Endothelial cell of umbilical vein (primary cell): ENCODE results near the gene KCND2. TPM values are rescaled to one million over a fixed set of nuclear protein-coding genes. Genes with fewer than 3 reads are reported as not detected.

Experiments
- BruUV-seq: library from RNA; stranded (reverse); fragments of 400-500 nt; replicated peaks from 2 replicates; lab custom pipeline; 2021; lab: Mats Ljungman, UMichigan
- CTCF ChIA-PET: fragments of 300-600, 350-600 bp; sonication (Branson Sonifier 250); formaldehyde crosslinking; loops from one replicate; lab custom pipeline; 2021; ENCODE audit warnings: antibody characterized with exemption, inconsistent platforms; lab: Charles Lee
- POLR2A ChIA-PET: fragments of 300-600, 350-600 bp; sonication (Branson Sonifier 250); formaldehyde crosslinking; loops from one replicate; lab custom pipeline; 2021; ENCODE audit warnings: antibody characterized with exemption, inconsistent platforms; lab: Charles Lee
- DNase-seq: peaks from one replicate; pipeline ENCODE4 v3.0.0-alpha.2; 2011; ENCODE audit warnings: low read depth, low spot score
- FAIRE-seq: peaks from 2 replicates; lab custom pipeline; 2011; peaks lifted over from hg19 to GRCh38; lab: Jason Lieb, UNC
- H2AFZ ChIP-seq: 2 replicates; pipeline ENCODE4 v1.6.0; 2012; ENCODE audit warnings: low read depth, low read length, control low read depth, inconsistent platforms
- H3K27ac ChIP-seq: 2 replicates; pipeline ENCODE4 v1.5.1; 2011; ENCODE audit warnings: low read depth, mild to moderate bottlenecking, control low read depth, low read length, moderate library complexity; ENCODE audit not compliant: insufficient read depth
- H3K27me3 ChIP-seq, 2 experiments: 2 replicates each; pipeline versions ENCODE4 v1.6.0 to v1.6.1; 2011; ENCODE audit warnings: low read length in 2 of 2, mixed read lengths in 1 of 2; ENCODE audit not compliant: control insufficient read depth in 2 of 2, insufficient read depth in 2 of 2
- H3K36me3 ChIP-seq, 2 experiments: 2 replicates in 1 of 2; 3 replicates in 1 of 2; pipeline ENCODE4 v1.5.1; 2011; ENCODE audit warnings: low read length in 2 of 2, mild to moderate bottlenecking in 1 of 2, moderate library complexity in 1 of 2; ENCODE audit not compliant: control insufficient read depth in 2 of 2, insufficient read depth in 2 of 2; ENCODE audit errors: extremely low read depth in 1 of 2
- H3K4me1 ChIP-seq: 3 replicates; pipeline ENCODE4 v1.5.1; 2011; ENCODE audit warnings: mild to moderate bottlenecking, low read length; ENCODE audit not compliant: control insufficient read depth, insufficient read depth; ENCODE audit errors: extremely low read depth
- H3K4me2 ChIP-seq: 2 replicates; pipeline ENCODE4 v1.6.1; 2011; ENCODE audit warnings: low read length, control low read depth, mixed read lengths; ENCODE audit not compliant: insufficient read depth
- H3K4me3 ChIP-seq, 3 experiments: fragments of 200-600 bp in 1 of 3; sonication (generic), shearing (Covaris generic) in 1 of 3; replicated peaks in 1 of 3; 2 replicates each; pipeline ENCODE4 v1.5.1; 2011 to 2016; ENCODE audit warnings: control low read depth in 3 of 3, low read length in 3 of 3, mild to moderate bottlenecking in 2 of 3, inconsistent platforms in 1 of 3, low read depth in 1 of 3, moderate library complexity in 1 of 3; ENCODE audit not compliant: insufficient read depth in 1 of 3
- H3K79me2 ChIP-seq: 2 replicates; pipeline ENCODE4 v1.6.0; 2012; ENCODE audit warnings: low read length, inconsistent platforms; ENCODE audit not compliant: control insufficient read depth, insufficient read depth
- H3K9ac ChIP-seq: replicated peaks from 2 replicates; pipeline ENCODE3; 2011; ENCODE audit warnings: low read length, control low read depth; ENCODE audit not compliant: insufficient read depth; ENCODE audit errors: extremely low read depth
- H3K9me1 ChIP-seq: replicated peaks from 3 replicates; pipeline ENCODE4 v1.6.0; 2011; ENCODE audit warnings: mild to moderate bottlenecking, low read length; ENCODE audit not compliant: control insufficient read depth, insufficient read depth; ENCODE audit errors: extremely low read depth
- H3K9me3 ChIP-seq: replicated peaks from 2 replicates; pipeline ENCODE4 v1.5.1; 2012; ENCODE audit warnings: low read length, inconsistent platforms; ENCODE audit not compliant: control insufficient read depth, insufficient read depth
- H4K20me1 ChIP-seq: replicated peaks from 2 replicates; pipeline ENCODE3; 2011; ENCODE audit warnings: mild to moderate bottlenecking, low read length; ENCODE audit not compliant: control insufficient read depth, insufficient read depth; ENCODE audit errors: extremely low read depth
- EZH2 ChIP-seq: IDR thresholded peaks from 2 replicates; pipeline ENCODE4 v1.6.1; 2012; ENCODE audit warnings: borderline replicate concordance, low read depth, mild to moderate bottlenecking, moderate library complexity, low read length, inconsistent platforms; ENCODE audit not compliant: severe bottlenecking
- FOS ChIP-seq: IDR thresholded peaks from 2 replicates; pipeline ENCODE4 v1.6.1; 2011; ENCODE audit warnings: mild to moderate bottlenecking, low read length, moderate library complexity, borderline replicate concordance; ENCODE audit not compliant: insufficient read depth
- GATA2 ChIP-seq: IDR thresholded peaks from 2 replicates; pipeline ENCODE4 v1.7.0; 2011; ENCODE audit warnings: low read depth, mild to moderate bottlenecking, moderate library complexity, mixed read lengths, low read length; ENCODE audit not compliant: insufficient read length, insufficient read depth
- JUN ChIP-seq: IDR thresholded peaks from 2 replicates; pipeline ENCODE4 v1.6.1; 2011; ENCODE audit warnings: borderline replicate concordance, low read depth; ENCODE audit not compliant: insufficient read length, insufficient read depth
- MYC ChIP-seq: IDR thresholded peaks from one replicate; pipeline ENCODE4 v1.6.1; 2011; ENCODE audit warnings: mild to moderate bottlenecking, low read depth, low read length
- POLR2A ChIP-seq: IDR thresholded peaks from 2 replicates; pipeline ENCODE4 v1.6.1; 2012; ENCODE audit warnings: low read depth, mild to moderate bottlenecking, control low read depth, low read length
- POLR2AphosphoS5 ChIP-seq: IDR thresholded peaks from 2 replicates; pipeline ENCODE4 v1.6.1; 2012; ENCODE audit warnings: low read depth, mild to moderate bottlenecking, control low read depth, low read length, moderate library complexity; ENCODE audit not compliant: insufficient read depth
- dilution Hi-C: fragments of 300-500 bp; cut with MboI; formaldehyde crosslinking; loops from one replicate; pipeline ENCODE4 v1.15.0; 2019; ENCODE audit warnings: low sequenced_read_pairs; ENCODE audit not compliant: extremely low pct_ligation_motif_present
- intact Hi-C: fragments of 100-400 bp; cut with micrococcal nuclease; formaldehyde crosslinking; loops from one replicate; pipeline ENCODE4 v1.10.0; 2022
- polyA plus RNA-seq, 4 experiments: library from polyadenylated mRNA; depleted of rRNA in 3 of 4; stranded (reverse) in 3 of 4; unstranded in 1 of 4; fragments of >200 nt; gene quantifications; 2 replicates each; pipeline versions ENCODE4 v1.2.1 to v1.2.3, GENCODE V29; 2011 to 2012; ENCODE audit warnings: missing spikeins in 1 of 4
- total RNA-seq: library from RNA; stranded (reverse); gene quantifications from 2 replicates; pipeline ENCODE4 v1.2.3, GENCODE V29; 2021
- TF ChIP-seq, protein P1 (sequence below), 2 donors: IDR thresholded peaks; 1 replicate in 1 of 2; 2 replicates in 1 of 2; pipeline ENCODE4 v1.5.1; 2011; ENCODE audit warnings: low read length in 2 of 2, mild to moderate bottlenecking in 2 of 2, moderate library complexity in 2 of 2, control low read depth in 1 of 2, inconsistent platforms in 1 of 2, low read depth in 1 of 2; ENCODE audit not compliant: insufficient read depth in 1 of 2; ENCODE audit errors: extremely low read depth in 1 of 2
- TF ChIP-seq, protein P2 (sequence below): IDR thresholded peaks from 2 replicates; pipeline ENCODE4 v1.6.1; 2011; ENCODE audit not compliant: insufficient read depth, insufficient read length

The KCND2 gene
- total and polyA plus RNA-seq, 2 donors (not counting 3 experiments of a cell fraction or from before 2014, with no cell fraction given), result not detected

DNA sequence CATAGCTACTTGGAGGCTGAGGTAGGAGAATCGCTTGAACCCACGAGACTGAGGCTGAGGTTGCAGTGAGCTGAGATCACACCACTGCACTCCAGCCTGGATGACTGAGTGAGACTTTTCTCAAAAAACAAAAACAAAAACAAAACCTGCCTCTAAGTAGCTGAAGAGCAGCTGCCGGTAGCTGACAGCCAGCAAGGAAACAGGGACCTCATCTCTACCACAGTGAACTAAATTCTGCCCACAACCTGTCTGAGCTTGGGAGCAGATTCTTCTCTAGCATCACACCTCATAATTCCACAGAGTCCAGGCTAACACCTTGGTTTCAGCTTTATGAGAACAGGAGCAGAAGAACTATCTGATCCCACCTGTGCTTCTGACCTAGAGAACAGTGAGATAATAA is 246.2 kb downstream of the KCND2 start:
- intact Hi-C loops, result no loop called here
- no peaks in the 10 kb centered on the region for H3K79me2 ChIP-seq
- no TSS peak for BruUV-seq
- H4K20me1 ChIP-seq, result no peaks in the 10 kb centered on the region
- TF ChIP-seq, protein P1, sequence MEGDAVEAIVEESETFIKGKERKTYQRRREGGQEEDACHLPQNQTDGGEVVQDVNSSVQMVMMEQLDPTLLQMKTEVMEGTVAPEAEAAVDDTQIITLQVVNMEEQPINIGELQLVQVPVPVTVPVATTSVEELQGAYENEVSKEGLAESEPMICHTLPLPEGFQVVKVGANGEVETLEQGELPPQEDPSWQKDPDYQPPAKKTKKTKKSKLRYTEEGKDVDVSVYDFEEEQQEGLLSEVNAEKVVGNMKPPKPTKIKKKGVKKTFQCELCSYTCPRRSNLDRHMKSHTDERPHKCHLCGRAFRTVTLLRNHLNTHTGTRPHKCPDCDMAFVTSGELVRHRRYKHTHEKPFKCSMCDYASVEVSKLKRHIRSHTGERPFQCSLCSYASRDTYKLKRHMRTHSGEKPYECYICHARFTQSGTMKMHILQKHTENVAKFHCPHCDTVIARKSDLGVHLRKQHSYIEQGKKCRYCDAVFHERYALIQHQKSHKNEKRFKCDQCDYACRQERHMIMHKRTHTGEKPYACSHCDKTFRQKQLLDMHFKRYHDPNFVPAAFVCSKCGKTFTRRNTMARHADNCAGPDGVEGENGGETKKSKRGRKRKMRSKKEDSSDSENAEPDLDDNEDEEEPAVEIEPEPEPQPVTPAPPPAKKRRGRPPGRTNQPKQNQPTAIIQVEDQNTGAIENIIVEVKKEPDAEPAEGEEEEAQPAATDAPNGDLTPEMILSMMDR (IDR thresholded peaks at IDR 0.05; ENCODE audit: extremely low read depth in 1 of 2, insufficient read depth in 1 of 2, low read depth in 1 of 2, low read length in 2 of 2), result no peak
- TF ChIP-seq, protein P2, sequence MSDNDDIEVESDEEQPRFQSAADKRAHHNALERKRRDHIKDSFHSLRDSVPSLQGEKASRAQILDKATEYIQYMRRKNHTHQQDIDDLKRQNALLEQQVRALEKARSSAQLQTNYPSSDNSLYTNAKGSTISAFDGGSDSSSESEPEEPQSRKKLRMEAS, result no peak
- TF ChIP-seq EZH2 (no peak), MYC (no peak), GATA2 (no peak), POLR2AphosphoS5 (no peak), POLR2A (no peak), JUN (no peak), FOS (no peak)
- H3K4me2 ChIP-seq, result no peak overlapping the region
- ChIA-PET CTCF (no interaction called here), POLR2A (no interaction called here)
- H3K4me1 ChIP-seq, result no peaks in the 10 kb centered on the region
- H3K9me1 ChIP-seq, result no peaks in the 10 kb centered on the region
- no peaks in the 10 kb centered on the region for H3K9me3 ChIP-seq
- no peak overlapping the region for H2AFZ ChIP-seq
- no peak for FAIRE-seq
- DNase-seq, result no peak
- no peaks in the 10 kb centered on the region for H3K36me3 ChIP-seq
- no peak overlapping the region for H3K4me3 ChIP-seq
- H3K9ac ChIP-seq, result no peak overlapping the region
- dilution Hi-C loops, result no loop called here
- no peak overlapping the region for H3K27ac ChIP-seq
- H3K27me3 ChIP-seq, result no peaks in the 10 kb centered on the region
